GM12873 (cell line): ENCODE data around the gene CCSER1.

Experiments used
- CTCF ChIP-seq: IDR thresholded peaks from 2 replicates; pipeline ENCODE4 v1.5.1; 2012; ENCODE audit warnings: low read depth, mild to moderate bottlenecking, moderate library complexity, low read length, control low read depth; ENCODE audit not compliant: insufficient read depth; ENCODE audit errors: missing control alignments

The CCSER1 gene

GRCh38 chr4:91114386-91114785, 987.2 kb downstream of the CCSER1 start:
- TF ChIP-seq CTCF = no peak

- no peak for TF ChIP-seq CTCF
These were observed 989.7 kb downstream of the CCSER1 start for GRCh38 chr4:91116861-91117260.

- no peak for TF ChIP-seq CTCF
These were observed 991.4 kb downstream of the CCSER1 start for GRCh38 chr4:91118597-91118996.

GRCh38 chr4:91123742-91124141, 996.5 kb downstream of the CCSER1 start:
- TF ChIP-seq CTCF = no peak

- no peak for TF ChIP-seq CTCF
These were observed 1000.0 kb downstream of the CCSER1 start for GRCh38 chr4:91127192-91127591.

- TF ChIP-seq CTCF = no peak
These were observed 1000.6 kb downstream of the CCSER1 start for GRCh38 chr4:91127831-91128230.

GRCh38 chr4:91128519-91128918, 1001.3 kb downstream of the CCSER1 start:
- TF ChIP-seq CTCF = no peak
